LNCaP clone FGC (cell line): ENCODE results near the gene FOXP1.
"Not testable (repeated sequence)": the region's sequence is repeated elsewhere in the genome, so short reads cannot be mapped to it uniquely, and the experiment has no call there.

ENCODE experiments used
- DNase-seq: peaks from one replicate; pipeline ENCODE4 v3.0.0-alpha.2; 2011; ENCODE audit warnings: low read depth
- H3K4me3 ChIP-seq: 2 replicates; pipeline ENCODE4 v1.5.1; 2011; ENCODE audit warnings: mild to moderate bottlenecking, low read depth, low read length, control low read depth
- CTCF ChIP-seq: IDR thresholded peaks from 2 replicates; pipeline ENCODE4 v1.5.1; 2012; ENCODE audit warnings: mild to moderate bottlenecking; ENCODE audit not compliant: control insufficient read depth, insufficient read depth; ENCODE audit errors: extremely low read depth

The FOXP1 gene

GRCh38 chr3:70977712-70978111 lies 605.8 kb downstream of the FOXP1 start:
- DNase-seq, result no peak
- H3K4me3 ChIP-seq, result no peak overlapping the region
- no peak for TF ChIP-seq CTCF

- H3K4me3 ChIP-seq, DNase-seq: not testable (repeated sequence)
These were observed 607.5 kb downstream of the FOXP1 start for GRCh38 chr3:70975981-70976380.

- no peak for DNase-seq
- no peak overlapping the region for H3K4me3 ChIP-seq
- TF ChIP-seq CTCF, result no peak
These were observed 608.8 kb downstream of the FOXP1 start for GRCh38 chr3:70974747-70975146.

GRCh38 chr3:70973558-70973957 lies 610.0 kb downstream of the FOXP1 start:
- no peak for TF ChIP-seq CTCF
- DNase-seq, result no peak

GRCh38 chr3:70972855-70973254 lies 610.7 kb downstream of the FOXP1 start:
- H3K4me3 ChIP-seq, result no peak overlapping the region
- DNase-seq, result no peak
- TF ChIP-seq CTCF, result no peak

More at GRCh38 chr3:70973558-70973957, 610.0 kb downstream of the FOXP1 start:
- no peak overlapping the region for H3K4me3 ChIP-seq

- TF ChIP-seq CTCF, result no peak
These were observed 612.6 kb downstream of the FOXP1 start for GRCh38 chr3:70970952-70971351.

GRCh38 chr3:70970171-70970570 lies 613.4 kb downstream of the FOXP1 start:
- no peak for DNase-seq
- H3K4me3 ChIP-seq, result no peak overlapping the region
- TF ChIP-seq CTCF, result no peak

More at GRCh38 chr3:70970952-70971351, 612.6 kb downstream of the FOXP1 start:
- H3K4me3 ChIP-seq, result no peak overlapping the region
- DNase-seq, result no peak
